K562 (cell line): ENCODE measurements around the gene HTRA3. TPM values are rescaled to one million over a fixed set of nuclear protein-coding genes. Genes with fewer than 3 reads are reported as not detected.

ENCODE experiments used
- ATAC-seq: fragments of 200-7000 bp; cut with Tn5 transposase; 3 replicates; pipeline ENCODE4 v1.9.1; 2020; ENCODE audit warnings: moderate library complexity
- BruUV-seq: library from RNA; stranded (reverse); fragments of 400-500 nt; replicated peaks from 2 replicates; lab custom pipeline; 2021; lab: Mats Ljungman, UMichigan
- CTCF ChIA-PET: fragments of 300-600 bp; formaldehyde crosslinking; extraction: SDS; loops from one replicate; lab custom pipeline; 2021; ENCODE audit warnings: low intra/inter-chr PET ratio; lab: Yijun Ruan, JAX
- POLR2A ChIA-PET: fragments of 300-600, 350-650 bp; sonication (Branson Sonifier 250); formaldehyde crosslinking; extraction: SDS; loops from one replicate; lab custom pipeline; 2021; ENCODE audit warnings: antibody characterized with exemption, inconsistent platforms; lab: Yijun Ruan, JAX
- DNase-seq, 4 experiments: peaks; one replicate each; pipeline versions ENCODE4 v3.0.0 to v3.0.0-alpha.2; 2011 to 2018; ENCODE audit warnings: low spot score in 3 of 4, mixed read lengths in 3 of 4; ENCODE audit errors: extremely low read depth in 1 of 4
- FAIRE-seq: peaks from 2 replicates; lab custom pipeline; 2011; peaks lifted over from hg19 to GRCh38; lab: Jason Lieb, UNC
- H2AFZ ChIP-seq: 2 replicates; pipeline ENCODE4 v1.6.0; 2011; ENCODE audit warnings: low read depth, low read length, control low read depth, inconsistent platforms
- H3K27ac ChIP-seq: fragments of 200-600 bp; 3 replicates; pipeline ENCODE4 v1.8.0; 2011; ENCODE audit warnings: low read depth, mild to moderate bottlenecking, control low read depth, inconsistent platforms, low read length, moderate library complexity, mixed read lengths; ENCODE audit errors: extremely low read depth
- H3K27me3 ChIP-seq, 2 experiments: fragments of 300-600 bp in 1 of 2; 2 replicates in 1 of 2; 3 replicates in 1 of 2; pipeline versions ENCODE4 v1.6.0 to v1.8.0; 2011; ENCODE audit warnings: inconsistent platforms in 2 of 2, low read length in 2 of 2, mild to moderate bottlenecking in 1 of 2, mixed read lengths in 1 of 2, moderate library complexity in 1 of 2; ENCODE audit not compliant: control insufficient read depth in 2 of 2, insufficient read depth in 2 of 2
- H3K36me3 ChIP-seq: fragments of 300-600 bp; 3 replicates; pipeline ENCODE4 v1.8.0; 2011; ENCODE audit warnings: mild to moderate bottlenecking, low read length, inconsistent platforms; ENCODE audit not compliant: control insufficient read depth, insufficient read depth
- H3K4me1 ChIP-seq, 2 experiments: fragments of 200-600 bp in 1 of 2; replicated peaks in 1 of 2; 2 replicates in 1 of 2; 3 replicates in 1 of 2; pipeline versions ENCODE4 v1.5.1 to v1.8.0; 2011; ENCODE audit warnings: inconsistent platforms in 2 of 2, low read length in 2 of 2, mild to moderate bottlenecking in 1 of 2, mixed read lengths in 1 of 2, moderate library complexity in 1 of 2; ENCODE audit not compliant: control insufficient read depth in 2 of 2, insufficient read depth in 2 of 2
- H3K4me2 ChIP-seq: 2 replicates; pipeline ENCODE4 v1.6.1; 2011; ENCODE audit warnings: low read length, control low read depth, inconsistent platforms, mixed read lengths; ENCODE audit not compliant: insufficient read depth
- H3K4me3 ChIP-seq: fragments of 200-600 bp; sonication (generic), shearing (Covaris generic); 2 replicates; pipeline ENCODE4 v1.5.1; 2016; ENCODE audit warnings: control low read depth, inconsistent platforms
- H3K79me2 ChIP-seq: fragments of 200-600 bp; 3 replicates; pipeline ENCODE4 v1.8.0; 2011; ENCODE audit warnings: low read length, inconsistent platforms; ENCODE audit not compliant: control insufficient read depth, insufficient read depth
- H3K9ac ChIP-seq, 2 experiments: 2 replicates each; pipeline versions ENCODE4 v1.6.0 to v1.6.1; 2011; ENCODE audit warnings: low read depth in 2 of 2, low read length in 2 of 2, control low read depth in 1 of 2, inconsistent platforms in 1 of 2, mild to moderate bottlenecking in 1 of 2, mixed read lengths in 1 of 2; ENCODE audit not compliant: insufficient read depth in 1 of 2
- H3K9me1 ChIP-seq: one replicate; pipeline ENCODE4 v1.6.0; 2011; ENCODE audit warnings: inconsistent platforms, mild to moderate bottlenecking, low read length, moderate library complexity; ENCODE audit not compliant: control insufficient read depth, insufficient read depth
- H3K9me3 ChIP-seq: replicated peaks from 2 replicates; pipeline ENCODE4 v1.5.1; 2011; ENCODE audit warnings: low read depth, low read length, inconsistent platforms; ENCODE audit not compliant: control insufficient read depth, insufficient read depth
- H4K20me1 ChIP-seq: replicated peaks from 2 replicates; pipeline ENCODE4 v1.6.1; 2011; ENCODE audit warnings: low read length, inconsistent platforms, mixed read lengths; ENCODE audit not compliant: control insufficient read depth, insufficient read depth
- DMBX1 ChIP-seq: fragments of 250-450 bp; sonication (Bioruptor Pico); IDR thresholded peaks from 2 replicates; pipeline ENCODE4 v1.8.0; 2022; ENCODE audit warnings: inconsistent platforms, mild to moderate bottlenecking, moderate library complexity, borderline replicate concordance
- GABPB2 ChIP-seq: fragments of 250-450 bp; sonication (Bioruptor Pico); conservative IDR thresholded peaks from 2 replicates; pipeline ENCODE4 v1.5.1; 2021; ENCODE audit warnings: mild to moderate bottlenecking
- ID3 ChIP-seq, 2 experiments: fragments of 250-450 bp in 1 of 2; fragments of 450-650 bp in 1 of 2; sonication (Bioruptor Pico) in 1 of 2; IDR thresholded peaks; 2 replicates each; pipeline versions ENCODE4 v1.6.1 to v1.8.0; 2016 to 2021; ENCODE audit warnings: mild to moderate bottlenecking in 2 of 2, moderate library complexity in 2 of 2, missing compliant biosample characterization in 1 of 2, missing genetic modification characterization in 1 of 2
- IRF9 ChIP-seq: fragments of 450-650 bp; IDR thresholded peaks from 2 replicates; pipeline ENCODE4 v1.6.1; 2016; ENCODE audit warnings: missing biosample characterization, missing genetic modification characterization
- WGBS: fragments of 100-300 bp; shearing (Covaris generic); methylation state at CpG from one replicate; pipeline ENCODE4 v1.1.6; 2016; ENCODE audit warnings: low coverage, mixed read lengths; ENCODE audit not compliant: insufficient coverage; ENCODE audit errors: missing lambda C conversion rate; 5-methylcytosine and 5-hydroxymethylcytosine counted together
- in situ Hi-C: fragments of 300-500 bp; cut with MboI; formaldehyde crosslinking; loops from 4 replicates; pipeline ENCODE4 v1.15.0; 2018; ENCODE audit warnings: inconsistent platforms, mixed read lengths
- intact Hi-C: fragments of 100-400 bp; cut with micrococcal nuclease; formaldehyde crosslinking; loops from 2 replicates; pipeline ENCODE4 v1.14.2; 2022
- polyA plus RNA-seq, 8 experiments: library from polyadenylated mRNA; depleted of rRNA in 4 of 8; stranded (reverse) in 5 of 8; unstranded in 3 of 8; fragments of >200 nt; fragmentation: Nextera tagmentation in 2 of 8; fragmentation: Illumina TruSeq in 1 of 8; extraction: Ambion mirVana in 2 of 8; extraction: Trizol in 1 of 8; gene quantifications; 2 replicates each; pipeline versions ENCODE4 v1.2.1 to v1.2.3, GENCODE V29; 2011 to 2014; ENCODE audit warnings: inconsistent platforms in 1 of 8, missing spikeins in 1 of 8
- total RNA-seq, 7 experiments: library from RNA; depleted of rRNA in 6 of 7; stranded (reverse); fragments of >200 nt in 6 of 7; fragmentation: Illumina TruSeq in 2 of 7; extraction: Trizol in 2 of 7; gene quantifications; 2 replicates each; pipeline versions ENCODE4 v1.2.1 to v1.2.3, GENCODE V29; 2011 to 2021; ENCODE audit warnings: low replicate concordance in 1 of 7

The HTRA3 gene
- total and polyA plus RNA-seq, 9 of the 15 experiments (the other 6 are each of a cell fraction or from before 2014, with no cell fraction given): 0.04 TPM; not detected in 8

- TF ChIP-seq ID3 (CRISPR knock-in tag; IDR thresholded peaks at IDR 0.05) (no peak), ID3 (tag; IDR thresholded peaks at IDR 0.05) (no peak)
- TF ChIP-seq, all 486 proteins: peak for 0
Observed at GRCh38 chr4:8224975-8225625, 44.5 kb upstream of the HTRA3 start (continued).

- TF ChIP-seq DMBX1 (CRISPR knock-in tag) (no peak), GABPB2 (no peak), IRF9 (no peak)
- TF ChIP-seq, all 486 proteins: peak for 0
- Histone ChIP-seq H4K20me1 (peaks cover 7% of the 10 kb centered on the region), H3K9me3 (no peaks in the 10 kb centered on the region), H3K4me3 (no peak overlapping the region), H3K36me3 (no peaks in the 10 kb centered on the region), H3K4me1 (peaks cover 0 to 19% of the 10 kb centered on the region in 2 experiments; a peak in 3 of 5 replicates), H2AFZ (no peak overlapping the region), H3K27ac (no peak overlapping the region), H3K79me2 (no peaks in the 10 kb centered on the region), H3K9ac (no peak overlapping the region), H3K4me2 (no peak overlapping the region), H3K9me1 (peaks cover 2% of the 10 kb centered on the region), H3K27me3 (peaks cover 0 to 25% of the 10 kb centered on the region in 2 experiments; a peak in 1 of 5 replicates)
- intact Hi-C loops (no loop called here), in situ Hi-C loops (no loop called here)
- ATAC-seq (no peak), FAIRE-seq (no peak), DNase-seq (no peak)
- no TSS peak for BruUV-seq
- CTCF ChIA-PET: no interaction called here
- POLR2A ChIA-PET: interaction anchor here (0.6 to 2.8 kb wide), 5 partner anchors 8 to 185 kb away, joined by 3 to 8 read pairs (median 5); no protein-coding TSS in a partner anchor
- WGBS: 11% methylated on average over 9 of the region's 10 CpGs
Observed at GRCh38 chr4:8225706-8226443, 43.7 kb upstream of the HTRA3 start.
